Erythroblast (primary cell): Measurements from ENCODE around the gene LYST.

ENCODE experiments used
- GATA1 ChIP-seq: IDR thresholded peaks from 2 replicates; pipeline ENCODE4 v1.6.1; 2011; ENCODE audit warnings: low read depth, mild to moderate bottlenecking, control low read depth, low read length, moderate library complexity
- POLR2A ChIP-seq: IDR thresholded peaks from 2 replicates; pipeline ENCODE4 v1.6.1; 2011; ENCODE audit warnings: mild to moderate bottlenecking, low read length

GRCh38 chr1:235639226-235640205 lies 227.2 kb downstream of the LYST start:
- TF ChIP-seq POLR2A, result no peak
- TF ChIP-seq GATA1, result no peak
